AG04449 (cell line): ENCODE measurements around the gene MID2.
"Not testable (repeated sequence)": the region's sequence is repeated elsewhere in the genome, so short reads cannot be mapped to it uniquely, and the experiment has no call there.

ENCODE experiments used
- CTCF ChIA-PET: fragments of 350-600 bp; formaldehyde crosslinking; extraction: SDS; loops from one replicate; lab custom pipeline; 2021; ENCODE audit warnings: antibody characterized with exemption; lab: Yijun Ruan, JAX
- POLR2A ChIA-PET: fragments of 400-600, 350-600 bp; formaldehyde crosslinking; extraction: SDS; loops from one replicate; lab custom pipeline; 2020; ENCODE audit warnings: antibody characterized with exemption, inconsistent platforms; lab: Yijun Ruan, JAX
- DNase-seq: peaks from one replicate; pipeline ENCODE4 v3.0.0-alpha.2; 2010; ENCODE audit warnings: low read depth, low spot score
- H3K4me3 ChIP-seq: 2 replicates; pipeline ENCODE4 v1.5.1; 2011; ENCODE audit warnings: low read depth, mild to moderate bottlenecking, control low read depth, low read length
- TF ChIP-seq, protein P1 (sequence below): IDR thresholded peaks from one replicate; pipeline ENCODE4 v1.5.1; 2011; ENCODE audit warnings: mild to moderate bottlenecking, moderate library complexity, low read length, control low read depth, inconsistent platforms; ENCODE audit not compliant: insufficient read depth; ENCODE audit errors: missing control alignments

The MID2 gene

DNA sequence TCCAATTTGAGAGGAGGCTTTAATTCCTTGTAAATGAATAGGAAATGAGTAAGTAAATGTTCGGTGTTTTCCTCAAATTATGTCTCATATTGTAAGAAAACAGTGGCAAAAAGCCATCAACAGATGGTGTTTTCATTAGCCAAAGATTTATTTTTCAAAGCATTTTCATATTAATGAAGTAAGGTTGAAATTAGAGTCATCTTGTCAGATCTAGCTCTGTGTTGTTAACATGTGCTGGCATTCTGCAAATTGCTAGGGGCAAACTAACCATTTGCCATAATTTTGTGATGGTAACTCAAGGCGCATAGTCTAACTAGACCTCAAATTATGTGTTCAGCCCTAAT lies 24.7 kb downstream of the MID2 start:
- TF ChIP-seq, protein P1, sequence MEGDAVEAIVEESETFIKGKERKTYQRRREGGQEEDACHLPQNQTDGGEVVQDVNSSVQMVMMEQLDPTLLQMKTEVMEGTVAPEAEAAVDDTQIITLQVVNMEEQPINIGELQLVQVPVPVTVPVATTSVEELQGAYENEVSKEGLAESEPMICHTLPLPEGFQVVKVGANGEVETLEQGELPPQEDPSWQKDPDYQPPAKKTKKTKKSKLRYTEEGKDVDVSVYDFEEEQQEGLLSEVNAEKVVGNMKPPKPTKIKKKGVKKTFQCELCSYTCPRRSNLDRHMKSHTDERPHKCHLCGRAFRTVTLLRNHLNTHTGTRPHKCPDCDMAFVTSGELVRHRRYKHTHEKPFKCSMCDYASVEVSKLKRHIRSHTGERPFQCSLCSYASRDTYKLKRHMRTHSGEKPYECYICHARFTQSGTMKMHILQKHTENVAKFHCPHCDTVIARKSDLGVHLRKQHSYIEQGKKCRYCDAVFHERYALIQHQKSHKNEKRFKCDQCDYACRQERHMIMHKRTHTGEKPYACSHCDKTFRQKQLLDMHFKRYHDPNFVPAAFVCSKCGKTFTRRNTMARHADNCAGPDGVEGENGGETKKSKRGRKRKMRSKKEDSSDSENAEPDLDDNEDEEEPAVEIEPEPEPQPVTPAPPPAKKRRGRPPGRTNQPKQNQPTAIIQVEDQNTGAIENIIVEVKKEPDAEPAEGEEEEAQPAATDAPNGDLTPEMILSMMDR: no peak
- CTCF ChIA-PET: no interaction called here
- no peak for DNase-seq
- H3K4me3 ChIP-seq: no peak overlapping the region
- POLR2A ChIA-PET: no interaction called here

DNA sequence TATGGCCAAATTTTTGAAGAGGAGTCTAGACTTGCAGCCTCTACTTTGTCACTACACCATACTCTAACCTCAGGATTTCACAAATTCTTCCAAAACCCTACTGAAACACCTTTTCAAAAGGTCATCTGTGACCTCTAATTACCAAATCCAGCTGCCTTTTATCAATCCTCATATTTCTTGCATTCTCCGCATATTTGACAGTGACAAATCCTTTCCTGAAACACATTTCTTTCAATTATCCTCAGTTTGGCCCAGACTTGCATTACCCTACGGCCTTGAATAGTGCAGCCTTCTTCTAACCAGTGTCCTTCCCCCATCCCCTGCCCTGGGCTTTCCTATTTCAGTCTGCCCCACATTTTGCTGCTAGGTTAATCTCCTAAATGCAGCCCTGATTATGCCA lies 25.5 kb downstream of the MID2 start:
- ChIA-PET CTCF (no interaction called here), POLR2A (no interaction called here)
- no peak overlapping the region for H3K4me3 ChIP-seq
- TF ChIP-seq, protein P1: no peak
- no peak for DNase-seq

DNA sequence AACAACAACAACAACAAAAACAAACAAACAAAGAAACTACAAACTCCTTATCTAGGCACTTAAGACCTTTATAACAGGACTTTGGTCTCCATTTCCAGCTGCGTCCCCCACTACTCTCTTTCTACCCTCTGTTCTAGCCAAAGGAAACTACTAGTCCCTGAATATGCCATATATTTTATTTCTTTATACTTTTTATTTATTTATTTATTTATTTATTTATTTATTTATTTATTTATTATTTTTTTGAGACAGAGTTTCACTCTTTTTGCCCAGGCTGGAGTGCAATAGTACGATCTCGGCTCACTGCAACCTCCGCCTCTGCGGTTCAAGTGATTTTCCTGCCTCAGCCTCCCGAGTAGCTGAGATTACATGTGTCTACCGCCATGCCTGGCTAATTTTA lies 26.0 kb downstream of the MID2 start:
- CTCF ChIA-PET, DNase-seq, POLR2A ChIA-PET, H3K4me3 ChIP-seq: not testable (repeated sequence)

DNA sequence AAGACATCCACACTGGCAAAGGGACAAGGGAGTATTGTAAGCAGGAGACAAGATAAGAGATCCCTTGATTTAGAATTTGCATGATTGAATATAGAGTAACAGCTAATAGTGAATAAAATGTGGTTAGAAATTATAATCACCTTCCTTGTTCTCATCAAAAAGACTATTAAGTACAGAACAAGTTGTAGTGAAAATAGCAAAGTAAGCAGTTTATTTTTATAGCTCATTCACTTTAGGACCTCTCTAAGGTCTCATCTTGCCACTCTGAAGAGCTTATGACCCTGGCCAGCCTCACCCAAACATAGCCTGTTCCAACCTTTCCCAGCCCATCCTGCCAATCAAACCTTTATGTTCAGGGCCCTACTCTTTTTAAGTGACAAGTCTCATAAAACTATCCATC lies 30.6 kb downstream of the MID2 start:
- ChIA-PET CTCF (no interaction called here), POLR2A (no interaction called here)
- DNase-seq: no peak
- no peak overlapping the region for H3K4me3 ChIP-seq
- TF ChIP-seq, protein P1: no peak

DNA sequence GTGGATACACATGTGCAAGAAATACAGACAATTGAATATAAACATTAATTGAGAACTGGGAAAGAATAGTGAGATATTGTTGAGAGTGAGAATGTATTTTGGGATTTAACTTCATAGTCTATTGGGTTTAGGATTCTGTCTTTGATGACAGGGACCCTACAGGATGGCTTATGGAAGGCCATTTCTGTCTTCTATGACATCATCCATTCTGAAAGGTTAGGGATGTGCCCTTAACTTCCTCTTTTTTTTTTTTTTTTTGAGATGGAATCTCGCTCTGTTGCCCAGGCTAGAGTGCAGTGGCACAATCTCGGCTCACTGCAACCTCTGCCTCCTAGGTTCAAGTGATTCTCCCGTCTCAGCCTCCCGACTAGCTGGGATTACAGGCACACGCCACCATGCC lies 31.4 kb downstream of the MID2 start:
- CTCF ChIA-PET, DNase-seq, POLR2A ChIA-PET: not testable (repeated sequence)

DNA sequence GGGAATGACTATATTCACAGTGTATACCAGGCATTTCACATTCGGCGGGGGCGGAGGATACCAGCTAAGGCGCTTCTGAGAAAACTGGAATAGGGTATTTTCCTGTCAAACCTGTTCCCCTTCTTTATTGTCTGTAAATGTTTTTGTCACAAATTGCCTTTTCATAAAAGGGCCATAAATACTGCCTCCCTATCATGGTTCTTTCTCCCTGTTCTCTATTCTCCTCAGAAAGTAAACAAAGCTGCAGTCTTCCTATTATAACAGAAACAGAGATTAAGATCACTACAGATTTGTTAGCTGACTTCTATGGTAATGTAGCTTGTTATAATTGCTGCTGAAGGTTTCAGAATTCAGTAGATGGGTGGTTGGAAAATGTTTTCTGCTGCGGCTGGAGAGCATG lies 32.2 kb downstream of the MID2 start:
- POLR2A ChIA-PET: no interaction called here
- H3K4me3 ChIP-seq: no peak overlapping the region
- CTCF ChIA-PET: no interaction called here
- no peak for DNase-seq
- TF ChIP-seq, protein P1: no peak

More for the DNA sequence above, 31.4 kb downstream of the MID2 start:
- H3K4me3 ChIP-seq: not testable (repeated sequence)

DNA sequence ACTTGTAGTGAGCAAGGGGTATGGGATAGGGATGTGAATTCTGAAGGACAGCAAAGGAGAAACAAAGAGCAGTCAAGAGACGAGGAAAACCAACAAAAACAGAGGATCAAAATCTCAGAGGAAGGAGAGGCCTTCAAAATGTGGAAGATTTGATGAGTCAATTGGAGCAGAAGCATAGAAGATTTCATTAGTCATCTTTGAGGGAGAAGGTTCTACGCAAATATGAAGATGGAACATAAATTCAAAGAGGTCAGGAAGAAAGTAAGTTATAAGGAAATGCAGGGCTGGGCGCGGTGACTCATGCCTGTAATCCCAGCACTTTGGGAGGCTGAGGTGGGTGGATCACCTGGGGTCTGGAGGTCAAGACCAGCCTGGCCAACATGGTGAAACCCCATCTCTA lies 35.4 kb downstream of the MID2 start:
- TF ChIP-seq, protein P1: no peak
- ChIA-PET CTCF (no interaction called here), POLR2A (no interaction called here)
- DNase-seq: no peak
- H3K4me3 ChIP-seq: no peak overlapping the region
